NB4 (cell line): ENCODE data around the gene VWC2.

ENCODE experiments used
- DNase-seq: peaks from one replicate; pipeline ENCODE4 v3.0.0; 2010; ENCODE audit warnings: low read depth
- H3K4me3 ChIP-seq: one replicate; pipeline ENCODE4 v1.5.1; 2011; ENCODE audit warnings: mild to moderate bottlenecking, low read depth, low read length, moderate library complexity
- CTCF ChIP-seq: IDR thresholded peaks from one replicate; pipeline ENCODE4 v1.5.1; 2012; ENCODE audit warnings: low read depth, low read length
- MAX ChIP-seq: IDR thresholded peaks from 2 replicates; pipeline ENCODE4 v1.6.1; 2011; ENCODE audit warnings: low read depth, low read length
- MYC ChIP-seq: IDR thresholded peaks from 2 replicates; pipeline ENCODE4 v1.6.1; 2011; ENCODE audit warnings: low read depth, low read length
- POLR2A ChIP-seq: IDR thresholded peaks from 2 replicates; pipeline ENCODE4 v1.6.1; 2011; ENCODE audit warnings: mild to moderate bottlenecking; ENCODE audit not compliant: insufficient read length; ENCODE audit errors: extremely low read depth

Gene VWC2

GRCh38 chr7:49776994-49777393 lies 3.6 kb downstream of the VWC2 start:
- no peak for DNase-seq
- TF ChIP-seq CTCF (peak; percentile 40), MYC (no peak), POLR2A (no peak)
- no peak overlapping the region for H3K4me3 ChIP-seq

GRCh38 chr7:49778731-49779270 lies 5.4 kb downstream of the VWC2 start:
- DNase-seq, result no peak
- TF ChIP-seq MYC, result no peak
- no peak for TF ChIP-seq MAX
- no peak for TF ChIP-seq CTCF
- TF ChIP-seq POLR2A, result no peak
- H3K4me3 ChIP-seq, result no peak overlapping the region

GRCh38 chr7:49780953-49781352 lies 7.5 kb downstream of the VWC2 start:
- H3K4me3 ChIP-seq, result no peak overlapping the region
- TF ChIP-seq POLR2A, result no peak
- no peak for TF ChIP-seq CTCF
- TF ChIP-seq MYC, result no peak
- TF ChIP-seq MAX, result no peak
- DNase-seq, result no peak

GRCh38 chr7:49781996-49782395 lies 8.6 kb downstream of the VWC2 start:
- TF ChIP-seq CTCF (no peak), POLR2A (no peak), MAX (no peak), MYC (no peak)
- DNase-seq, result no peak
- H3K4me3 ChIP-seq, result no peak overlapping the region

- H3K4me3 ChIP-seq, result no peak overlapping the region
- TF ChIP-seq POLR2A (no peak), MYC (no peak), CTCF (no peak), MAX (no peak)
- no peak for DNase-seq
Observed at GRCh38 chr7:49783446-49783845, 10.0 kb downstream of the VWC2 start.

- no peak overlapping the region for H3K4me3 ChIP-seq
- no peak for DNase-seq
- TF ChIP-seq POLR2A (no peak), CTCF (no peak), MYC (no peak), MAX (no peak)
Observed at GRCh38 chr7:49787980-49788379, 14.5 kb downstream of the VWC2 start.
